A673 (cell line): ENCODE data around the gene IP6K2.

ENCODE experiments used
- EZH2 ChIP-seq: fragments of 200-600 bp; sonication (generic); IDR thresholded peaks from 2 replicates; pipeline ENCODE4 v1.6.1; 2017; ENCODE audit warnings: borderline replicate concordance, low read depth, mild to moderate bottlenecking, mixed read lengths, antibody characterized with exemption, low read length; ENCODE audit not compliant: poor library complexity, severe bottlenecking
- TF ChIP-seq, protein P1 (sequence below): fragments of 300-800, 200-600 bp; sonication (generic); conservative IDR thresholded peaks from 2 replicates; pipeline ENCODE4 v1.5.1; 2017; ENCODE audit warnings: low read depth, mild to moderate bottlenecking, antibody characterized with exemption, low read length, moderate library complexity, mixed read lengths

GRCh38 chr3:48708481-48708889, 8.5 kb downstream of the IP6K2 start:
- TF ChIP-seq, protein P1, sequence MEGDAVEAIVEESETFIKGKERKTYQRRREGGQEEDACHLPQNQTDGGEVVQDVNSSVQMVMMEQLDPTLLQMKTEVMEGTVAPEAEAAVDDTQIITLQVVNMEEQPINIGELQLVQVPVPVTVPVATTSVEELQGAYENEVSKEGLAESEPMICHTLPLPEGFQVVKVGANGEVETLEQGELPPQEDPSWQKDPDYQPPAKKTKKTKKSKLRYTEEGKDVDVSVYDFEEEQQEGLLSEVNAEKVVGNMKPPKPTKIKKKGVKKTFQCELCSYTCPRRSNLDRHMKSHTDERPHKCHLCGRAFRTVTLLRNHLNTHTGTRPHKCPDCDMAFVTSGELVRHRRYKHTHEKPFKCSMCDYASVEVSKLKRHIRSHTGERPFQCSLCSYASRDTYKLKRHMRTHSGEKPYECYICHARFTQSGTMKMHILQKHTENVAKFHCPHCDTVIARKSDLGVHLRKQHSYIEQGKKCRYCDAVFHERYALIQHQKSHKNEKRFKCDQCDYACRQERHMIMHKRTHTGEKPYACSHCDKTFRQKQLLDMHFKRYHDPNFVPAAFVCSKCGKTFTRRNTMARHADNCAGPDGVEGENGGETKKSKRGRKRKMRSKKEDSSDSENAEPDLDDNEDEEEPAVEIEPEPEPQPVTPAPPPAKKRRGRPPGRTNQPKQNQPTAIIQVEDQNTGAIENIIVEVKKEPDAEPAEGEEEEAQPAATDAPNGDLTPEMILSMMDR = no peak
- TF ChIP-seq EZH2 = no peak
